Loucy (cell line): ENCODE results near the gene CCM2L.

ENCODE experiments used
- EZH2phosphoT487 ChIP-seq: fragments of 200-600 bp; IDR thresholded peaks from 2 replicates; pipeline ENCODE4 v1.6.1; 2018; ENCODE audit warnings: antibody characterized with exemption, mild to moderate bottlenecking, moderate library complexity, borderline replicate concordance
- TF ChIP-seq, protein P1 (sequence below): fragments of 200-600 bp; sonication (generic); conservative IDR thresholded peaks from 2 replicates; pipeline ENCODE4 v1.5.1; 2014; ENCODE audit warnings: mild to moderate bottlenecking, antibody characterized with exemption, low read length

GRCh38 chr20:31963889-31964288 lies 46.3 kb upstream of the CCM2L start:
- TF ChIP-seq, protein P1, sequence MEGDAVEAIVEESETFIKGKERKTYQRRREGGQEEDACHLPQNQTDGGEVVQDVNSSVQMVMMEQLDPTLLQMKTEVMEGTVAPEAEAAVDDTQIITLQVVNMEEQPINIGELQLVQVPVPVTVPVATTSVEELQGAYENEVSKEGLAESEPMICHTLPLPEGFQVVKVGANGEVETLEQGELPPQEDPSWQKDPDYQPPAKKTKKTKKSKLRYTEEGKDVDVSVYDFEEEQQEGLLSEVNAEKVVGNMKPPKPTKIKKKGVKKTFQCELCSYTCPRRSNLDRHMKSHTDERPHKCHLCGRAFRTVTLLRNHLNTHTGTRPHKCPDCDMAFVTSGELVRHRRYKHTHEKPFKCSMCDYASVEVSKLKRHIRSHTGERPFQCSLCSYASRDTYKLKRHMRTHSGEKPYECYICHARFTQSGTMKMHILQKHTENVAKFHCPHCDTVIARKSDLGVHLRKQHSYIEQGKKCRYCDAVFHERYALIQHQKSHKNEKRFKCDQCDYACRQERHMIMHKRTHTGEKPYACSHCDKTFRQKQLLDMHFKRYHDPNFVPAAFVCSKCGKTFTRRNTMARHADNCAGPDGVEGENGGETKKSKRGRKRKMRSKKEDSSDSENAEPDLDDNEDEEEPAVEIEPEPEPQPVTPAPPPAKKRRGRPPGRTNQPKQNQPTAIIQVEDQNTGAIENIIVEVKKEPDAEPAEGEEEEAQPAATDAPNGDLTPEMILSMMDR: no peak
- no peak for TF ChIP-seq EZH2phosphoT487
